ENCODE measurements around the gene PECR. TPM values are rescaled to one million over a fixed set of nuclear protein-coding genes. Genes with fewer than 3 reads are reported as not detected.
"Not testable (repeated sequence)": the region's sequence is repeated elsewhere in the genome, so short reads cannot be mapped to it uniquely, and the experiment has no call there.

PECR gene
- total RNA-seq, 1 experiment from 2014 or later: 15.3 TPM

- Mint-ChIP-seq H3K9me3 (peaks cover 10 to 32% of the 10 kb centered on the region in 2 experiments), H3K4me3 (no peak overlapping the region)
- no peak for DNase-seq
Measured at GRCh38 chr2:215994911-215995310, 86.7 kb downstream of the PECR start.

DNA sequence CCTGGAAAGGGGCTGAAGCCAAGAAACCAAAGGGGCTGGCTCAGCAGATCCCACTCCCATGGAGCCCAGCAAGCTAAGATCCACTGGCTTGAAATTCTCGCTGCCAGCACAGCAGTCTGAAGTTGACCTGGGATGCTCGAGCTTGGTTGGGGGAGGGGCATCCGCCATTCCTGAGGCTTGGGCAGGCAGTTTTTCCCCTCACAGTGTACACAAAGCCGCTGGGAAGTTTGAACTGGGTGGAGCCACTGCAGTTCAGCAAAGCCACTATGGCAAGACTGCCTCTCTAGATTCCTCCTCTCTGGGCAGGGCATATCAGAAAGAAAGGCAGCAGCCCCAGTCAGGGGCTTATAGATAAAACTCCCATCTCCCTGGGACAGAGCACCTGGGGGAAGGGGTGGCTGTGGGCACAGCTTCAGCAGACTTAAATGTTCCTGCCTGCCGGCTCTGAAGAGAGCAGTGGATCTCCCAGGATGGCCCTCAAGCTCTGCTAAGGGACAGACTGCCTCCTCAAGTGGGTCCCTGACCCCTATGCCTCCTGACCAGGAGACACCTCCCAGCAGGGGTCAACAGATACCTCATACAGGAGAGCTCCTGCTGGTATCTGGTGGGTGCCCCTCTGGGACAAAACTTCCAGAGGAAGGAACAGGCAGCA lies 92.9 kb downstream of the PECR start:
- DNase-seq; H3K9me3 ChIP-seq (ENCODE audit: control insufficient read depth, low read depth, low read length); H3K9ac ChIP-seq (ENCODE audit: extremely low read depth, insufficient read length, low read length); H3K79me2 ChIP-seq (ENCODE audit: insufficient read depth, low read length); H3K27ac ChIP-seq (ENCODE audit: insufficient read length, low read depth, low read length); H3K79me1 ChIP-seq (ENCODE audit: insufficient read depth, low read depth, low read length, poor library complexity, severe bottlenecking); H2BK15ac ChIP-seq (ENCODE audit: low read depth, low read length); H3K56ac ChIP-seq (ENCODE audit: insufficient read length, low read depth, low read length); H3K4me1 ChIP-seq (ENCODE audit: insufficient read depth, low read length); H3K14ac ChIP-seq (ENCODE audit: insufficient read depth, low read length); H3K4me3 Mint-ChIP-seq; H4K8ac ChIP-seq (replicated peaks; ENCODE audit: insufficient read length, low read depth, low read length); H3K4ac ChIP-seq (ENCODE audit: low read depth, low read length); H2AK5ac ChIP-seq (ENCODE audit: insufficient read length, low read length); H2BK12ac ChIP-seq (ENCODE audit: insufficient read length, low read depth, low read length); H3K23ac ChIP-seq (ENCODE audit: insufficient read length, low read depth, low read length); H4K20me1 ChIP-seq (ENCODE audit: control insufficient read depth, insufficient read depth, insufficient read length); H3K23me2 ChIP-seq (ENCODE audit: insufficient read length, low read depth, low read length, poor library complexity, severe bottlenecking); H2BK20ac ChIP-seq (ENCODE audit: low read depth, low read length, poor library complexity, severe bottlenecking); H3T11ph ChIP-seq (ENCODE audit: low read length); H3K27me3 ChIP-seq (ENCODE audit: insufficient read depth, low read length); H2BK120ac ChIP-seq (ENCODE audit: low read depth, low read length, poor library complexity, severe bottlenecking); H4K91ac ChIP-seq (ENCODE audit: insufficient read length, low read depth, low read length); H3K27me3 Mint-ChIP-seq (ENCODE audit: low read depth); H3K18ac ChIP-seq (ENCODE audit: insufficient read length, low read depth, low read length); H4K5ac ChIP-seq (ENCODE audit: insufficient read length, low read depth, low read length); H2BK5ac ChIP-seq (ENCODE audit: insufficient read length, low read length); H3K4me2 ChIP-seq (ENCODE audit: insufficient read depth, insufficient read length, low read length); H2AFZ ChIP-seq (ENCODE audit: low read length): not testable (repeated sequence)
- Mint-ChIP-seq H3K9me3 (peaks cover 41 to 67% of the 10 kb centered on the region in 2 experiments), H3K36me3 (ENCODE audit: insufficient read depth in 1 of 3, low read depth in 3 of 3) (peaks cover 79 to 88% (median 80%) of the 10 kb centered on the region in 3 experiments), H3K4me1 (peaks cover 16 to 24% of the 10 kb centered on the region in 2 experiments), H3K27ac (0 out of 7 replicates have a peak overlapping the region, but pooled peaks of 2 of the 3 experiments have one; percentile 0 to 27)
- WGBS (ENCODE audit: extremely low coverage, insufficient read length, low lambda C conversion rate): no CpG with 5 or more reads among the region's 5 CpGs

More at GRCh38 chr2:215994911-215995310, 86.7 kb downstream of the PECR start:
- H2BK5ac ChIP-seq (ENCODE audit: insufficient read length, low read length): no peak overlapping the region
- no peak overlapping the region for H2AK5ac ChIP-seq (ENCODE audit: insufficient read length, low read length)
- peaks cover 4% of the 10 kb centered on the region for H3K79me1 ChIP-seq (ENCODE audit: insufficient read depth, low read depth, low read length, poor library complexity, severe bottlenecking)
- H3K4me1 ChIP-seq (ENCODE audit: insufficient read depth, low read length): peaks cover 3% of the 10 kb centered on the region; the same call in 1 of the 2 replicates
- H3K27me3 ChIP-seq (ENCODE audit: insufficient read depth, low read length): no peaks in the 10 kb centered on the region
- peaks cover 23 to 24% of the 10 kb centered on the region in 2 experiments for H3K4me1 Mint-ChIP-seq
- TF ChIP-seq CTCF (conservative IDR thresholded peaks at IDR 0.05): no peak
- H3T11ph ChIP-seq (ENCODE audit: low read length): no peak overlapping the region
- H2AFZ ChIP-seq (ENCODE audit: low read length): no peak overlapping the region
- no peak overlapping the region for H3K4ac ChIP-seq (ENCODE audit: low read depth, low read length)
- H3K14ac ChIP-seq (ENCODE audit: insufficient read depth, low read length): no peak overlapping the region
- H4K91ac ChIP-seq (ENCODE audit: insufficient read length, low read depth, low read length): no peak overlapping the region
- H3K23ac ChIP-seq (ENCODE audit: insufficient read length, low read depth, low read length): no peak overlapping the region
- no peak overlapping the region for H3K4me2 ChIP-seq (ENCODE audit: insufficient read depth, insufficient read length, low read length)
- H3K9me3 ChIP-seq (ENCODE audit: control insufficient read depth, low read depth, low read length): no peaks in the 10 kb centered on the region
- H4K20me1 ChIP-seq (ENCODE audit: control insufficient read depth, insufficient read depth, insufficient read length): no peaks in the 10 kb centered on the region
- no peaks in the 10 kb centered on the region for H3K23me2 ChIP-seq (ENCODE audit: insufficient read length, low read depth, low read length, poor library complexity, severe bottlenecking)
- no peak overlapping the region for H3K56ac ChIP-seq (ENCODE audit: insufficient read length, low read depth, low read length)
- H3K9ac ChIP-seq (ENCODE audit: extremely low read depth, insufficient read length, low read length): no peak overlapping the region
- no CpG with 5 or more reads among the region's 4 CpGs for WGBS (ENCODE audit: extremely low coverage, insufficient read length, low lambda C conversion rate)
- no peak overlapping the region for H2BK12ac ChIP-seq (ENCODE audit: insufficient read length, low read depth, low read length)
- peak overlapping the region in 2 of 3 experiments; percentile 57 to 69; a peak in 2 of 7 replicates for H3K27ac Mint-ChIP-seq
- H3K36me3 Mint-ChIP-seq (ENCODE audit: insufficient read depth in 1 of 3, low read depth in 3 of 3): peaks cover 49 to 66% (median 60%) of the 10 kb centered on the region in 3 experiments
- H2BK20ac ChIP-seq (ENCODE audit: low read depth, low read length, poor library complexity, severe bottlenecking): no peak overlapping the region
- H2BK120ac ChIP-seq (ENCODE audit: low read depth, low read length, poor library complexity, severe bottlenecking): no peak overlapping the region
- H4K5ac ChIP-seq (ENCODE audit: insufficient read length, low read depth, low read length): no peak overlapping the region
- no peak overlapping the region for H2BK15ac ChIP-seq (ENCODE audit: low read depth, low read length)
- no peak overlapping the region for H4K8ac ChIP-seq (replicated peaks; ENCODE audit: insufficient read length, low read depth, low read length)
- no peak overlapping the region for H3K27ac ChIP-seq (ENCODE audit: insufficient read length, low read depth, low read length)
- no peak overlapping the region for H3K18ac ChIP-seq (ENCODE audit: insufficient read length, low read depth, low read length)
- peaks cover 1% of the 10 kb centered on the region; the same call in 1 of the 2 replicates for H3K79me2 ChIP-seq (ENCODE audit: insufficient read depth, low read length)
- no peaks in the 10 kb centered on the region for H3K27me3 Mint-ChIP-seq (ENCODE audit: low read depth)

Measured in H9 (cell line).